Smooth muscle cell (in vitro differentiated cells): ENCODE data around the gene GUCY2C. TPM values are rescaled to one million over a fixed set of nuclear protein-coding genes. Genes with fewer than 3 reads are reported as not detected.

Experiments
- DNase-seq: peaks from one replicate; lab custom pipeline; 2025; ENCODE audit not compliant: unreplicated experiment; lab: John Stamatoyannopoulos, UW
- H2AFZ ChIP-seq: fragments of 200-600 bp; sonication (generic); 2 replicates; pipeline ENCODE4 v1.6.0; 2016; ENCODE audit warnings: antibody characterized with exemption, low read depth, mild to moderate bottlenecking
- H3F3A ChIP-seq: fragments of 200-600 bp; sonication (generic); 2 replicates; pipeline ENCODE4 v1.6.0; 2017; ENCODE audit warnings: antibody characterized with exemption, low read depth
- H3K27ac ChIP-seq: fragments of 200-600 bp; sonication (generic); 2 replicates; pipeline ENCODE4 v1.5.1; 2016; ENCODE audit warnings: low read depth, mild to moderate bottlenecking
- H3K27me3 ChIP-seq: fragments of 200-600 bp; sonication (generic); 2 replicates; pipeline ENCODE4 v1.6.1; 2016; ENCODE audit warnings: low read depth, mild to moderate bottlenecking
- H3K36me3 ChIP-seq: fragments of 200-600 bp; sonication (generic); 2 replicates; pipeline ENCODE4 v1.5.1; 2016; ENCODE audit warnings: low read depth
- H3K4me1 ChIP-seq: fragments of 200-600 bp; sonication (generic); 2 replicates; pipeline ENCODE4 v1.5.1; 2016; ENCODE audit warnings: low read depth
- H3K4me2 ChIP-seq: fragments of 200-600 bp; sonication (generic); 2 replicates; pipeline ENCODE4 v1.6.0; 2016; ENCODE audit warnings: mild to moderate bottlenecking
- H3K4me3 ChIP-seq: fragments of 200-600 bp; sonication (generic); 2 replicates; pipeline ENCODE4 v1.5.1; 2016; ENCODE audit warnings: mild to moderate bottlenecking
- H3K79me2 ChIP-seq: fragments of 200-600 bp; sonication (generic); 2 replicates; pipeline ENCODE4 v1.6.0; 2016; ENCODE audit warnings: low read depth, mild to moderate bottlenecking
- H3K9ac ChIP-seq: fragments of 200-600 bp; sonication (generic); 2 replicates; pipeline ENCODE4 v1.6.0; 2016; ENCODE audit warnings: low read depth
- H3K9me3 ChIP-seq: fragments of 200-600 bp; sonication (generic); replicated peaks from 2 replicates; pipeline ENCODE4 v1.5.1; 2016; ENCODE audit warnings: low read depth
- H4K20me1 ChIP-seq: fragments of 200-600 bp; sonication (generic); 2 replicates; pipeline ENCODE4 v1.6.0; 2016; ENCODE audit warnings: low read depth
- WGBS: methylation state at CpG from one replicate; pipeline ENCODE4 v1.1.7; 2016; ENCODE audit warnings: low lambda C conversion rate; 5-methylcytosine and 5-hydroxymethylcytosine counted together
- polyA plus RNA-seq: library from polyadenylated mRNA; unstranded; fragments of >200 nt; fragmentation: Nextera tagmentation; extraction: Ambion mirVana; gene quantifications from 2 replicates; pipeline ENCODE4 v1.2.1, GENCODE V29; 2016
- total RNA-seq: library from RNA; depleted of rRNA; stranded (reverse); fragments of >200 nt; gene quantifications from 2 replicates; pipeline ENCODE4 v1.2.3, GENCODE V29; 2014
- TF ChIP-seq, protein P1 (sequence below): fragments of 200-600 bp; sonication (generic); IDR thresholded peaks from 2 replicates; pipeline ENCODE4 v1.5.1; 2017; ENCODE audit warnings: borderline replicate concordance, mild to moderate bottlenecking, antibody characterized with exemption; ENCODE audit not compliant: insufficient read depth, poor library complexity, severe bottlenecking

The GUCY2C gene
- total and polyA plus RNA-seq, 2 experiments from 2014 or later = not detected

DNA sequence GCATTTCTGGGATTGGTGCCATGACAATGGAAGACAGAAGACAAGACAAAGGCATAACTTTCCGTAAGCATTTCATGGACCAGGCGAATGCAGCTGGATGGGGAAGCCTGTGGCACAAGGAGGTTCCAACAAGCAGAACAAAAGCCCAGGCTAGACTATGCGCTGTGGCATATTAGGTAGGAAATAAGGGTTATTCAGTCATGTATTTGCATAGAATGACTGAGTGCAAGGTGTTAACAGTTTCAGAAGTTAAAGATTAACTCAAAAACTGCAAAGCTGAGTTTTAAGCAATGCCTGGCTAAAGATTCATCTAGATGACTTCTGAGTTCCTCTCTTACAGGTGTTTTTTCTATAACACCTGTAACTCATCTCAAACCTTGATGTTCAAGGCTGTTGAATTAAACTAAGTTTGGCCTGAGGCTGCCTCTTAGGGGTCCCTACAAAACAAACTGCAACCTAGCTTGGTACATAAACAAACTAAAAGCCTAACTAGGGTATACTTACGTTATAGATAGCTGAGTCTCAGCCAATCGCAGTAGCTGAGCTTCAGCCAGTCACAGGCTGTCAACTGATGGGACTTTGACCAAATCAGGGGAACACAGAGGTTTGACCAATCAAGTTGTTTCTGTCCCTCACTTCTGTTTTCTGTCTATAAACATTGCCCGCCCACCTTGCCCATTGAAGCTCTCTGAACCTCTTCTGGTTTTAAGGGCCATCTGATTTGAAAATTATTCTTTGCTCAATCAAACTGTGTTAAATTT, 76.5 kb downstream of the GUCY2C start:
- 94% methylated on average over 6 of the region's 6 CpGs for WGBS
- no peak overlapping the region for H3K4me3 ChIP-seq
- no peaks in the 10 kb centered on the region for H3K9me3 ChIP-seq
- no peak overlapping the region for H2AFZ ChIP-seq
- no peaks in the 10 kb centered on the region for H3K36me3 ChIP-seq
- H3K27me3 ChIP-seq = no peaks in the 10 kb centered on the region
- H3K4me1 ChIP-seq = no peaks in the 10 kb centered on the region
- no peak overlapping the region for H3K27ac ChIP-seq
- no peaks in the 10 kb centered on the region for H4K20me1 ChIP-seq
- H3K4me2 ChIP-seq = no peak overlapping the region
- DNase-seq = no peak
- no peak overlapping the region for H3K9ac ChIP-seq
- TF ChIP-seq, protein P1, sequence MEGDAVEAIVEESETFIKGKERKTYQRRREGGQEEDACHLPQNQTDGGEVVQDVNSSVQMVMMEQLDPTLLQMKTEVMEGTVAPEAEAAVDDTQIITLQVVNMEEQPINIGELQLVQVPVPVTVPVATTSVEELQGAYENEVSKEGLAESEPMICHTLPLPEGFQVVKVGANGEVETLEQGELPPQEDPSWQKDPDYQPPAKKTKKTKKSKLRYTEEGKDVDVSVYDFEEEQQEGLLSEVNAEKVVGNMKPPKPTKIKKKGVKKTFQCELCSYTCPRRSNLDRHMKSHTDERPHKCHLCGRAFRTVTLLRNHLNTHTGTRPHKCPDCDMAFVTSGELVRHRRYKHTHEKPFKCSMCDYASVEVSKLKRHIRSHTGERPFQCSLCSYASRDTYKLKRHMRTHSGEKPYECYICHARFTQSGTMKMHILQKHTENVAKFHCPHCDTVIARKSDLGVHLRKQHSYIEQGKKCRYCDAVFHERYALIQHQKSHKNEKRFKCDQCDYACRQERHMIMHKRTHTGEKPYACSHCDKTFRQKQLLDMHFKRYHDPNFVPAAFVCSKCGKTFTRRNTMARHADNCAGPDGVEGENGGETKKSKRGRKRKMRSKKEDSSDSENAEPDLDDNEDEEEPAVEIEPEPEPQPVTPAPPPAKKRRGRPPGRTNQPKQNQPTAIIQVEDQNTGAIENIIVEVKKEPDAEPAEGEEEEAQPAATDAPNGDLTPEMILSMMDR = no peak
- H3K79me2 ChIP-seq = no peaks in the 10 kb centered on the region
- H3F3A ChIP-seq = no peaks in the 10 kb centered on the region

GRCh38 chr12:14618983-14619382, 77.4 kb downstream of the GUCY2C start:
- Histone ChIP-seq H2AFZ (no peak overlapping the region), H3K4me1 (no peaks in the 10 kb centered on the region), H3K4me3 (no peak overlapping the region), H3K4me2 (no peak overlapping the region), H4K20me1 (no peaks in the 10 kb centered on the region), H3K27ac (no peak overlapping the region), H3F3A (no peaks in the 10 kb centered on the region), H3K27me3 (no peaks in the 10 kb centered on the region), H3K36me3 (no peaks in the 10 kb centered on the region), H3K9me3 (no peaks in the 10 kb centered on the region), H3K79me2 (no peaks in the 10 kb centered on the region), H3K9ac (no peak overlapping the region)
- TF ChIP-seq, protein P1 = peak; percentile 40
- 46% methylated on average over 4 of the region's 4 CpGs for WGBS
- DNase-seq = no peak

- Histone ChIP-seq H3F3A (no peaks in the 10 kb centered on the region), H3K27me3 (no peaks in the 10 kb centered on the region), H3K4me2 (no peak overlapping the region), H3K27ac (no peak overlapping the region), H2AFZ (no peak overlapping the region), H3K9ac (no peak overlapping the region), H3K36me3 (peaks cover 6% of the 10 kb centered on the region), H3K79me2 (no peaks in the 10 kb centered on the region), H3K4me1 (no peaks in the 10 kb centered on the region), H4K20me1 (no peaks in the 10 kb centered on the region), H3K9me3 (peaks cover 7% of the 10 kb centered on the region), H3K4me3 (no peak overlapping the region)
- TF ChIP-seq, protein P1 = no peak
- DNase-seq = no peak
- WGBS = 77% methylated on average over 3 of the region's 3 CpGs
Measured at GRCh38 chr12:14614704-14615121, 81.7 kb downstream of the GUCY2C start.

DNA sequence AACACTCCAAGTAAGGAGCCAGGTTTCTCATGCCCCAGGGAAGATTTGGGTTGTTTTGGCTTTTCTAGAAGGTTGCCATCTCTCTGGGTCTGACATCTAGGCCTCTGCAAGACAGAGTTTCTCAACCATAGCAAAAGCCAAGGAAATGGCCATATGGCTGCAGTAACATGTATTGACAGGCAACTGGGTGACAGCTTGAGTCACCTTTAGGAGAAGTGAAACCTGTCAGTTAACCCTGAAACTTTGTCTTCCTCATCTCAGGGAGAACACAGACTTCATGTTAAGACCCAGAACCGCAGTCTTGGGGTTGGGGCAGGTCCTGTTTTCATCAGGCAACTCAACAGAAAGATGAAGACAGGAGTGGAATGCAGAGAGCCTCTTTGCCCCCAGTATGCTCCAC, 82.7 kb downstream of the GUCY2C start:
- no peaks in the 10 kb centered on the region for H3F3A ChIP-seq
- no peak for DNase-seq
- H3K36me3 ChIP-seq = peaks cover 6% of the 10 kb centered on the region
- H3K9ac ChIP-seq = no peak overlapping the region
- no peak overlapping the region for H2AFZ ChIP-seq
- TF ChIP-seq, protein P1 = no peak
- H3K79me2 ChIP-seq = no peaks in the 10 kb centered on the region
- no peaks in the 10 kb centered on the region for H3K4me1 ChIP-seq
- no peak overlapping the region for H3K4me3 ChIP-seq
- no peaks in the 10 kb centered on the region for H3K27me3 ChIP-seq
- H3K4me2 ChIP-seq = peak overlapping the region; percentile 14
- 94% methylated on average over 1 of the region's 1 CpG for WGBS
- no peaks in the 10 kb centered on the region for H4K20me1 ChIP-seq
- no peak overlapping the region for H3K27ac ChIP-seq
- peaks cover 7% of the 10 kb centered on the region for H3K9me3 ChIP-seq
